HG03159 (cell line): ENCODE results near the gene UNC80.

ENCODE experiments used
- ATAC-seq: cut with Tn5 transposase; IDR thresholded peaks from one replicate; pipeline ENCODE4 v1.9.1; 2021; ENCODE audit warnings: mild to moderate bottlenecking, moderate library complexity; ENCODE audit not compliant: unreplicated experiment

UNC80 gene

DNA sequence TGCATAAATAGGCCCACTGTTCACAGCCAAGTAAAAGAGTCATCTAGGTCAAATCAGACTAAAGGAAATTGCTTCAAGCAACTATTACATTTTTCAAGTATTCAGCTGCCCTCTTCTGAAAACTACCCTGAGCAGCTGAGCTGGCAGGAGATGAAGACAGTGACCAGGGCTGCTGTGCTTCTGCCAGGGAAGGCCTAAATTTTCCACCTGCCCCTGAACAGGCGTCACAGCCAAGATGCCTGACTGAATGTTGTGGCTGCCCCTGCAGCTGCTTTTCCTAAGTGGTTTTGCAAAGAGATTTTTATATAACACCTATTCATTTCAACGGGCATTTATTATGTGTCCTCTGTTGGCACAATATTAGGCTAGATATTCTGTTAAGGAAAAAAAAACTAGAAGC lies 134.1 kb downstream of the UNC80 start:
- no peak for ATAC-seq

DNA sequence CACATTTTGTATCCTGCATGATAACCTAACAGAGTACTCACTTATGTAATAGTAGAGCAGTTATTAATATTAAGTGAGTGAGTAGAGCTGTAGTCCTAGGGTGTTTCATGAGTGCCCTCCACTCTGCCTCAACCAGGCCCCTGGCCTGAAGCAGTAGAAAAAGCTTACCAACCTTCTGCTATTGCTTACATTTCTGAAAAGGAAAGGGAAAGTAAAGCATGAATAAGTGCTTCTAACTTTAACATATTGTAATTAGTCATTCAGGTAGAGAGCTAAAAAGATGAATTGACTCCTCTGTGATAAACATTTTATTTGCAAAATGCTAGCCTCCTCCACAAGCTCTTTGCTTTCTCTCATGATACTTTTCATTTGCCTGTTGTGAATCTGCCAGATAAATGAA lies 136.1 kb downstream of the UNC80 start:
- no peak for ATAC-seq

DNA sequence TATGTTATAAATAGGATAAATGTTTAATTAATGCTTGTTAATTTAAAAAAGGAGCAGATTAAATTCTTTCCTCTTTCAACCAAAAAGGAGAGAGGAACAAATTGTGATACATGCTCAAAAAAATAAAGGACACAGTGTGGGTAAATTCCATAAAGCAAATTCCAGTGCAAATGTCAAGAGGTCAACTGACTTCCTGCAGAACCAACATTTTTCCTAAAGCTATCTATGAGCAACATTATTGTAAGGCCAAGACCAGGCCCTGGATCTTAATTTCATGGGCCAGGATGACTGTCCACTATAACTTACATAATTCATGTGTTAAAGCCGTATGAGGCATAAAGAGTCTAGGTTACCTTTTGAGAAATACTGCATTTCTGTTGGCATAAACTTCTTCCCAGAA lies 136.9 kb downstream of the UNC80 start:
- no peak for ATAC-seq

- ATAC-seq: no peak
Observed at GRCh38 chr2:209911486-209911885, 139.9 kb downstream of the UNC80 start.

DNA sequence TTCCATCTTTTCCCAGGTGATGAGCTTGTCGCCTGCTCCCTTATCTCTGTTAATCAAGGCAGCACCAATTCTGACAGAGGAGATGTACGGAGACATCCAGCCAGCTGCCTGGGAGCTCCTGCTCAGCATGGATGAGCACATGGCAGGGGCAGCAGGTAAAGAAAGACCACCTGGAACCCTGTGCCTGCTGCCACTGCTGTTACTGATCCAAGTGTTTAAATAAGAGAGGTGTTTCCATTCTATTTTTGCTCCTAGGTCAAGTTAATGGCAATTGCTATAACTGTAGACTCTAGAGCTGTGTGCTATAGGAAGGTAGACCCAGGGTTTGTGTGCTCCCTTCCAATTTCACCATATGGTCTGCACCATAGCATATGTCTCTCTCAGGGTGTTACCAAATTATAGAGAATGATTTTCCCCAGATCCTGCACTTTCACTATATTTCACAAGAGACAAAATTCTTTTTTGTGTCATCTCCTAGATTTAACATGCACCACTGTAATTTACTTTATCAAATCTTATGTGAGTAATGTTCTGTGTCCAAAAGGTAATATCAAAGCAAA lies 142.2 kb downstream of the UNC80 start:
- ATAC-seq: no peak

DNA sequence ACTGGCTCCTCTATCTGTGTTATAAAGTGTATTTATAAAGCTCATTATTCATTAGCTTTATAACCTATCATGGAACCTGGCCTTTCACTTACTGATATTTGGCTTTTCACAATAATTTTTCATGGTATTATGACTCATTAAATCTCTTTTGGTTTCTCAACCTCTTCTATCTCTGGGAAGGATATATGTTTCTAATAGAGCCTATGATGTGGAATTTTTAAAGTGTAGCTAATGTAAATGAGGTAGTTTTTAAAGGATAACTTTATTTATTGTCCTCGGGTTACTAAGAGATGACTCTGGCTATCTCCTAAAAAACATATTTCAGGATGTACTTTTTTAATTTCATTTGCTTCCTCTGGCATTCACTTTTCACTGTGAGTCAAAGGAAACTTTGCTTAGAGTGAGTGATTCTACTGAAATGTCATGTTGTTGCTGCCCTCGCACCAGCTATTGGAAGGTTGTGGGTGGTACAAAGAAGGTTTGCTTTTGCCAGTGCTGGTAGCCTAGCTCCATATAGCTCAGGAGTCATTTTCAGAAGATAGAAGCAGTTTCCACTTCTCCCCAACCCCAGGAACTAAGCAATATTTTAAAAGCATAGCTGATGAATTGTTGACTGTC lies 145.6 kb downstream of the UNC80 start:
- no peak for ATAC-seq

DNA sequence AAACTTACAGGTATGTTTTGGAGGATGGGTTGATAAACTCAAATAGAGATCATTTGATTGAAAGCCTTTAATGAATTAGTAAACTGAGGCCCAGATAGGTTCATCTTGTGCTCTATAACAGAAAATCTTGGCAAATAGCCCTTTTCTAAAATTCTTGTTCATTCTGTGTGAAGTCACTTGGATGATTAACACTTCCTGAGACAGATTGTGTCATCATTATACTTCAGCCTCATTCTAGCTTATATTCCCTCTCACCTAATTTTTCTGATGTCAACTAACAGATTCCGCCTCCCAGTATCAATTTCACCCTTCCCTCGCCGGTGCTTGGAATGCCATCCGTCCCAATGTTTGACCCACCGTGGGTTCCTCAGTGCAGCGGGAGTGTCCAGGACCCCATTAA lies 146.6 kb downstream of the UNC80 start:
- ATAC-seq: no peak

DNA sequence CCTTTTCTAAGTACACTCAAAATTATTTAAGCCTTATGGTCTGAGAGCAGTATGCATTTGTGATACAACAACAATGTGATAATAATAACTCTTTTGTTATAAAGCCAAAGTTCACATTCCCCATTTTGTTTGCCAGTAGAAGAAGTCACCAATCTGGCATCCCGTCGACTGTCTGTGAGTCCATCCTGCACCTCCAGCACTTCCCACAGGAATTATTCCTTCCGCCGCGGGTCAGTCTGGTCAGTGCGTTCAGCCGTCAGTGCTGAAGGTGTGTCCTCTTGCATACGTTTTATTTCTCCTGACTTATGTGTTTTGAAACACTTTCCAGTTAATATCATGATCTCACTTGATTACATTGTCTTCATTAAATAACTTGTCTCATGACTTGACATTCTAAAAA lies 150.5 kb downstream of the UNC80 start:
- no peak for ATAC-seq

DNA sequence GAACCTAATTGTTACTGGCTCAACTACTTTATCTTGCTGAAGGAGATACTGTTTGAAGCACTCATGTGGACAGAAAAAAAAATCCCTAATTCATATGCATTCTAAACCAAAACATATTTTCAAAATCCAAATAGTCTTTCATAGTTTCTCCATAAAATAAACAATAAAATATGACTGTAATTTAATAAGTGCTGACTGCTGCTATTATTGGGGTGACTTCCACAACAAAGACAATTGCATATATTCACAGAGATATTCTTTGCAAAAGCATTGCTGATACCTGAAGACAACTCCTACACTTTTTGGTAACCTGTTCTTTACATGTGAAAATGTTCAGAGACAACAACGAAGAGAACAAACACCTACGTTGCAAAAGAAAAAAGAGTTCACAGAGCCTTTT lies 157.7 kb downstream of the UNC80 start:
- no peak for ATAC-seq

GRCh38 chr2:209933499-209934483 lies 162.2 kb downstream of the UNC80 start:
- no peak for ATAC-seq

GRCh38 chr2:209936106-209936666 lies 164.6 kb downstream of the UNC80 start:
- peak; percentile 60 for ATAC-seq

DNA sequence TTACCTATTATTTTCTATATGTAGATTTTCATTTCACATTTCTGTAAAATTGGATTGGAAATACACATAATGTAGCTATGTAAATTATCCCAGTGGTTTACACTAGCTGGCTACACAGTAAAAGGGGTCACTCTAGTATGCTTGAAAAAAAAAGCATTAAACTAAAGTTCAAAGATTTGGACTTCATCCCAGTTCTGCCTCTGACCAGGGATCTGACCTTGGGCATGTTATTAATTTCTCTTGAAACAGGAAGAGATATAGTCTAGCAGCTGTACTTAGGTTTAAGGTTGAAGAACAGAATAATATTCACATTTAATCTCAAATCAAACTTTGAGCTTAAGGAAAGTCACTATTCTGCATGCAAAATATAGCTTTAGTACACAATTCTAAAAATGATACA lies 166.3 kb downstream of the UNC80 start:
- no peak for ATAC-seq

- no peak for ATAC-seq
Observed at GRCh38 chr2:209938906-209939305, 167.3 kb downstream of the UNC80 start.

- no peak for ATAC-seq
Observed at GRCh38 chr2:209940936-209941335, 169.3 kb downstream of the UNC80 start.

DNA sequence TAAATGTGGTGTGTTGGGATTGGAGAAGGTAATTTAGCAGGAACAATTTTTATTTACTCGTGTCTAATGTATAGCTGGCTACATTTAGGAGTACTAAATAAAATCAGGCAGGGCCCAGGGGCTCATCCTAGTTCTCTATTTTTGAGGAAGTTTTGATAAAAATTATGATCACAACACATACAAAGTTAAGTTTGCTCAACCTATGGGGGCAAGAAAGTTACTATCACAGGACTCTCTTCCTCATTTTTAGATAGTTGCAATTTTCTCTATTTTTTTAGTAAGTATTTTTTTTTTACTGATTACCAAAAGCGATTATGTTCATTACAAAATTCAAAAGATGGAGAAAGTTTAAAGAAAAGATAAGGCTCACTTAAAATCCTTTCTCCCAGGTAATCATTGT lies 170.8 kb downstream of the UNC80 start:
- no peak for ATAC-seq

- no peak for ATAC-seq
Observed at GRCh38 chr2:209942936-209943605, 171.4 kb downstream of the UNC80 start.

- no peak for ATAC-seq
Observed at GRCh38 chr2:209943776-209944175, 172.1 kb downstream of the UNC80 start.

DNA sequence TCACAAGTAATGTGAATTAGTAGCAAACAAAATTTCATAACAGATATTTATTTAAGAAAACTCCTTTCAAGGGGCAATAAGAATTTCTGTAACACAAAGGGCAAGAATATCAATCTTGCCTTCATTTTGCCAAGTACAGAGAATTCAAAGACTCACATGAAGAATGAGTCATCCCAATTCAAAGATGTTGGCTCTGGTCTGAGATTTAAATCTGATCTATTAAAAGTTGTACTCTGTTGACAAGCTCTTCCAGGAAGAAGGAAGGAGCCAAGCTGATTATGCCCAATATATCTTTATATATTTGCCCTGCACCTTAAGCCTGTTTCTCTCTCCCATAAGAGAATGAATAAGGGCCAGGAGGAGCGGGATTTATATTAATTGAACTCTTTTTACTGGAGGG lies 174.9 kb downstream of the UNC80 start:
- no peak for ATAC-seq

DNA sequence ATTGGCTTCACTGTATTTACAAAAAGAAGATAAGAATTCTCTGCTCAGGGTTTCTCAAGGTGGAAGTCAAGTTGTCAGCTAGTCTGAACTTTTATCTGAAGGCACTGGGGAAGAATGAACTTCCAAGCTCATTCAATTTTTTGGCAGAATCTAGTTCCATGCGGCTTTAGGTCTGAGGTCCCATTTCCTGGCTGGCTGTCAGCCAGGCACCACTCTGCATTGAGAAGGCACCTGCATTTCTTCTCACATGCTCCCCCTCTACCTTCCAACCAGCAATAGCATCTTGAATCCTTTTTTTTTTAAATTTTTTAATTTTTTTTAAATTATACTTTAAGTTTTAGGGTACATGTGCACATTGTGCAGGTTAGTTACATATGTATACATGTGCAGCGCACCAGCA lies 184.6 kb downstream of the UNC80 start:
- no peak for ATAC-seq

DNA sequence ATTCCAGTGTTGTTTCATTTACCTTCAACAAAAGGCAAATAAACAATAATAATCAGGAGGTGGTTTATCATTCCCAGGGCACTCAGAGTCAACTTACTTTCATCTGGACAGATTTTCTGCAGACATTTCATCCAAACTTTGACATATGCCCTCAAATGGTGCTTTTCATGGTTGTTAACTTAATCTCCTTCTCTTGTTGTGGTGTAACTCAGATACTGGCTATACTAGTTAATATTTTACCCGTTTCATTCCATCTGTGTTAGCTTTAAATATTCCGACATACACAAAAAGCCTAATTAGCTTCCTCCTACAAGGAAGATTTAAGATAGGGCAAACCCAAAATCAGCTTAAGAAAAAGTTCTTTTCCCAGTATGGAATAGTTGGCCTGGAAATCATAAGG lies 186.4 kb downstream of the UNC80 start:
- no peak for ATAC-seq

GRCh38 chr2:209960045-209960444 lies 188.4 kb downstream of the UNC80 start:
- ATAC-seq: no peak
